Measurements from ENCODE around the gene TIMM9. TPM values are rescaled to one million over a fixed set of nuclear protein-coding genes. Genes with fewer than 3 reads are reported as not detected.

The TIMM9 gene
- total and polyA plus RNA-seq, 9 donors = 32.8 to 92.6 (median 48.0) TPM

DNA sequence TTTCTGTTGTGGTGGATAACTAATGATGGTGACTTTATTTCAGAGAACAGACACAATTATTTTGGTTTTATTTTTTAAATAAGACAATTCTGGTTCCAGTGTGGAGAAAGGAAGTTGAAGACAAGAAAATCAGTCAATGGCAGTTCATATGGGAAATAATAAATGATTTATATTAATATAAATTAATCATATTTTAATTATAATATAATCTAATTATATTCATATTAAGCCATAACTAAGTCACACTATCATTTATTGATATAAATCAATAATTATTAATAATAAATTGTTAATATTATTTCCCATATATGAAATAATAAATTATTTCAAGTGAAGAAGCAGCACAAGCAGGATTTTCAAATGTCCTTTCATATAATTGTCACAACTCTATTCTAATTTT, 28.8 kb downstream of the TIMM9 start:
- no peak for TF ChIP-seq EP300 (IDR thresholded peaks at IDR 0.05)
- TF ChIP-seq, protein P1, sequence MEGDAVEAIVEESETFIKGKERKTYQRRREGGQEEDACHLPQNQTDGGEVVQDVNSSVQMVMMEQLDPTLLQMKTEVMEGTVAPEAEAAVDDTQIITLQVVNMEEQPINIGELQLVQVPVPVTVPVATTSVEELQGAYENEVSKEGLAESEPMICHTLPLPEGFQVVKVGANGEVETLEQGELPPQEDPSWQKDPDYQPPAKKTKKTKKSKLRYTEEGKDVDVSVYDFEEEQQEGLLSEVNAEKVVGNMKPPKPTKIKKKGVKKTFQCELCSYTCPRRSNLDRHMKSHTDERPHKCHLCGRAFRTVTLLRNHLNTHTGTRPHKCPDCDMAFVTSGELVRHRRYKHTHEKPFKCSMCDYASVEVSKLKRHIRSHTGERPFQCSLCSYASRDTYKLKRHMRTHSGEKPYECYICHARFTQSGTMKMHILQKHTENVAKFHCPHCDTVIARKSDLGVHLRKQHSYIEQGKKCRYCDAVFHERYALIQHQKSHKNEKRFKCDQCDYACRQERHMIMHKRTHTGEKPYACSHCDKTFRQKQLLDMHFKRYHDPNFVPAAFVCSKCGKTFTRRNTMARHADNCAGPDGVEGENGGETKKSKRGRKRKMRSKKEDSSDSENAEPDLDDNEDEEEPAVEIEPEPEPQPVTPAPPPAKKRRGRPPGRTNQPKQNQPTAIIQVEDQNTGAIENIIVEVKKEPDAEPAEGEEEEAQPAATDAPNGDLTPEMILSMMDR (IDR thresholded peaks at IDR 0.05) = no peak
- TF ChIP-seq POLR2A (IDR thresholded peaks at IDR 0.05) = no peak
- Histone ChIP-seq H3K4me1 (ENCODE audit: insufficient read depth) (peaks cover 2% of the 10 kb centered on the region), H3K27me3 (no peaks in the 10 kb centered on the region), H3K27ac (no peak overlapping the region), H3K4me3 (no peak overlapping the region), H3K9me3 (no peaks in the 10 kb centered on the region), H3K36me3 (no peaks in the 10 kb centered on the region)
- intact Hi-C loops (cut with DNase I) = no loop called here
- no peak for DNase-seq

DNA sequence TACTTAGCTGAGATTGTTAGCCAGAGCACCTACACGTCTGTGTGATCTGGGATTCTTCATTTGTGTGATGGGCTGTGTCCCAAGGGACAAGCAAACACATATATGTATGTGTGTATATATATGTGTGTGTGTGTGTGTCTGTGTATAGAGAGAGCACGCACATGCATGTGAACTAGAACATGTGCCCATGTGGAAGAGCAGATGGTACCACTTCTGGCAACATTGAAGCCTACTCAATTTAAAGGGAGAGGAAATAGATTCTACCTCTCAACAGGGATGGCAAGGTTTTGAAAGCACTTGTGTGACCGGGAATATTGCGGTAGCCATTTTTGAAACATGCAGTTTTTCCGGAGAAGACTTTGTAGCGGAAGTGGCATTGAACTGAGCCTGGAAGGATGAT, 30.2 kb downstream of the TIMM9 start:
- intact Hi-C loops (cut with DNase I) = no loop called here
- TF ChIP-seq EP300 (IDR thresholded peaks at IDR 0.05) = no peak
- TF ChIP-seq POLR2A (IDR thresholded peaks at IDR 0.05) = no peak
- TF ChIP-seq, protein P1 (IDR thresholded peaks at IDR 0.05) = no peak
- H3K27ac ChIP-seq = no peak overlapping the region
- no peaks in the 10 kb centered on the region for H3K36me3 ChIP-seq
- H3K4me1 ChIP-seq (ENCODE audit: insufficient read depth) = peaks cover 2% of the 10 kb centered on the region
- no peaks in the 10 kb centered on the region for H3K9me3 ChIP-seq
- no peaks in the 10 kb centered on the region for H3K27me3 ChIP-seq
- DNase-seq = no peak
- H3K4me3 ChIP-seq = no peak overlapping the region
- 93 to 98% (median 97%) methylated on average over 6 of the region's 6 CpGs for WGBS, 3 donors

DNA sequence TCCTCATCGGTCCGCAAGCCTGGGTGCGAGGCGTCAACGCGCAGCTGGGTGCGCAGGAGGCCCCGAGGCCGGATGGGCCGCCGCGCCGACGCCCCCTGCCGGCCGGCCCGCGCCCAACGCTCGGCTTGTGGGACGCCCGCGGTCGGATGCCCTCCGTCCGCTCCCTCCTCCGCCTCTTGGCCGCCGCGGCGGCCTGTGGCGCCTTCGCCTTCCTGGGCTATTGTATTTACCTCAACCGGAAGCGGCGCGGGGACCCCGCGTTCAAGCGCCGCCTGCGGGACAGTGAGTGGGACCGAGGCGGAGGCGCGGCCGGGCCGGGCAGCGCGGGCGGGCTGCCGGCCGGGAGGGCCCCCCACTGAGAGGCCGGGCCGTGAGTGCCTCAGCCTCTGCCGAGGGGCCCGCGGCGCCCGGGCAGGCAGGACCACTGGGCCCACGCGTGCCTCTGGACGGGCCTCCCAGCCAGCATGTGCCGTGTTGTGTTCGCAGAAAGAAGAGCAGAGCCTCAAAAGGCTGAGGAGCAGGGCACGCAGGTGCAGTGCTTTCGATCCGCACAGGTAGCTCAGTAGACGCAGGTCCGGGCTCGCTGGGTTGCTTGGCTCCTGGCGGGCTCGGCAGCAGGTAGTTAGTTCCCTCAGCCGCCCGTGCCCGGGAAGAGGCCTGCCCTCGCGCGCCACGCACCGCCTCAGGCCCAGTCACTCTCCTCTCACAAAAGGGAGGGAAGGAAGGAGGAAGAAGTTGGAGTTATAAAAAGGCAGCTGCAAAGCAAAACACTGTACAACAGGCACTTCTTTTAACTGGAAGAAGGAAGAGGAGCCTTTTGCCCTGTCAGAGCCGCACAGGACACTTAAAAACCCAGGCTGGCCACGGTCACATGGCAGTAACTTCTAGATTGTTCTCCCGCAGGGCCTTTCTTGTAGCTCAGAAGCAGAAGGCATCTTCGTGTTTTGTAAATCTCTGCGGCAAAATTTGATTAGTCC, 31.2 kb downstream of the TIMM9 start, which contains the start of gene TOMM20L:
Gene TOMM20L, plus strand, starts transcription at position 119 of the 977 bp plus-strand sequence. Its CDS starts 28 bp downstream, at position 147.
- peak within 1 kb of the TSS; percentile 39 for H3K4me3 ChIP-seq
- no peaks in the 10 kb centered on the region for H3K36me3 ChIP-seq
- H3K9me3 ChIP-seq = no peaks in the 10 kb centered on the region
- TF ChIP-seq EP300 (IDR thresholded peaks at IDR 0.05) = no peak
- TF ChIP-seq, protein P1 (IDR thresholded peaks at IDR 0.05) = peak; percentile 77 to 90 (median 83)
- 9 to 33% (median 17%) methylated on average over 23 to 86 of the region's 86 CpGs for WGBS, 3 donors
- peaks cover 2% of the 10 kb centered on the region for H3K4me1 ChIP-seq (ENCODE audit: insufficient read depth)
- peak; percentile 55 to 84 (median 71) for DNase-seq
- peak within 1 kb of the TSS; percentile 68 to 73 for H3K27ac ChIP-seq
- intact Hi-C loops (cut with DNase I) = no loop called here
- H3K27me3 ChIP-seq = no peaks in the 10 kb centered on the region

DNA sequence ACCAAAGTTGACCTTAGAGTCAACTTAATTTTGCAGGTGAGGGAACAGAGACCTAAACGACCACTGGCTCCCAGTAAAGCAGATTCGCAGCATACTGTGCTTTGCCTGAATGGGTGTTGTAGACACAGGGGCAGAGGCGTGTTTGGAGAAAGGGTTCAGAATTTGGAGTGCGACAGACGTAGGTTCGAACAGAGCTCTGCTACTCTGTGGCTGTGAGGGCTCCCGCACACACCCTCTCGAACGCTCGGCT, 31.8 kb downstream of the TIMM9 start:
- H3K9me3 ChIP-seq = no peaks in the 10 kb centered on the region
- no peak overlapping the region for H3K27ac ChIP-seq
- WGBS, 3 donors = 9 to 14% (median 13%) methylated on average over 8 to 10 of the region's 10 CpGs

More for the DNA sequence above, 31.8 kb downstream of the TIMM9 start:
- no peak for DNase-seq
- TF ChIP-seq POLR2A (IDR thresholded peaks at IDR 0.05) = no peak
- TF ChIP-seq, protein P1 (IDR thresholded peaks at IDR 0.05) = no peak
- no peak for TF ChIP-seq EP300 (IDR thresholded peaks at IDR 0.05)
- intact Hi-C loops (cut with DNase I) = no loop called here
- no peaks in the 10 kb centered on the region for H3K27me3 ChIP-seq
- peak overlapping the region; percentile 39 for H3K4me3 ChIP-seq
- no peaks in the 10 kb centered on the region for H3K36me3 ChIP-seq
- peaks cover 2% of the 10 kb centered on the region for H3K4me1 ChIP-seq (ENCODE audit: insufficient read depth)
